K562 (cell line): Measurements from ENCODE around the gene APOBEC3F. TPM values are rescaled to one million over a fixed set of nuclear protein-coding genes. Genes with fewer than 3 reads are reported as not detected.
"Not testable (repeated sequence)": the region's sequence is repeated elsewhere in the genome, so short reads cannot be mapped to it uniquely, and the experiment has no call there.

Experiments
- CBFA2T3 ChIP-seq: fragments of 450-650 bp; IDR thresholded peaks from 2 replicates; pipeline ENCODE4 v1.6.1; 2017
- KDM5B ChIP-seq: fragments of 200-600 bp; sonication (generic); IDR thresholded peaks from 2 replicates; pipeline ENCODE4 v1.6.1; 2012; ENCODE audit warnings: low read depth, mild to moderate bottlenecking, moderate library complexity, low read length, control low read depth, inconsistent platforms; ENCODE audit not compliant: insufficient replicate concordance
- NR2C2 ChIP-seq, 2 experiments: fragments of 200-800 bp in 1 of 2; sonication (Bioruptor generic) in 1 of 2; sonication (generic) in 1 of 2; formaldehyde crosslinking in 1 of 2; IDR thresholded peaks; 2 replicates each; pipeline versions ENCODE4 v1.6.1 to v1.8.0; 2016 to 2022; ENCODE audit warnings: mild to moderate bottlenecking in 1 of 2, missing compliant biosample characterization in 1 of 2, missing genetic modification characterization in 1 of 2, missing genetic modification reagents in 1 of 2
- NRF1 ChIP-seq, 2 experiments: fragments of 450-650 bp; IDR thresholded peaks in 1 of 2; conservative IDR thresholded peaks in 1 of 2; 2 replicates each; pipeline ENCODE4 v1.6.1; 2014; ENCODE audit warnings: mild to moderate bottlenecking in 2 of 2
- POLR2A ChIP-seq: fragments of 450-650 bp; conservative IDR thresholded peaks from 2 replicates; pipeline ENCODE4 v1.6.1; 2016
- POLR2G ChIP-seq: fragments of 200-400 bp; formaldehyde crosslinking; IDR thresholded peaks from 2 replicates; pipeline ENCODE4 v1.6.1; 2017; ENCODE audit warnings: low read depth, mild to moderate bottlenecking, antibody characterized with exemption, low read length, moderate library complexity
- RBFOX2 ChIP-seq: fragments of 200-400 bp; formaldehyde crosslinking; IDR thresholded peaks from 2 replicates; pipeline ENCODE4 v1.6.1; 2017; ENCODE audit warnings: low read depth, mild to moderate bottlenecking, low read length, moderate library complexity
- RCOR1 ChIP-seq, 2 experiments: IDR thresholded peaks; 2 replicates each; pipeline ENCODE4 v1.6.1; 2012; ENCODE audit warnings: low read depth in 2 of 2, low read length in 2 of 2, borderline replicate concordance in 1 of 2, improper control_type of control experiment in 1 of 2
- TOE1 ChIP-seq, 2 experiments: fragments of 450-650 bp in 1 of 2; sonication (generic) in 1 of 2; formaldehyde crosslinking in 1 of 2; IDR thresholded peaks; 2 replicates each; pipeline versions ENCODE4 v1.7.1 to v1.8.0; 2016 to 2022; ENCODE audit warnings: borderline replicate concordance in 2 of 2, mild to moderate bottlenecking in 2 of 2, antibody characterized with exemption in 1 of 2, inconsistent platforms in 1 of 2, low read depth in 1 of 2, missing genetic modification reagents in 1 of 2, moderate library complexity in 1 of 2
- ZNF407 ChIP-seq: fragments of 450-650 bp; IDR thresholded peaks from 2 replicates; pipeline ENCODE4 v1.6.1; 2016; ENCODE audit warnings: low read depth
- polyA plus RNA-seq, 8 experiments: library from polyadenylated mRNA; depleted of rRNA in 4 of 8; stranded (reverse) in 5 of 8; unstranded in 3 of 8; fragments of >200 nt; fragmentation: Nextera tagmentation in 2 of 8; fragmentation: Illumina TruSeq in 1 of 8; extraction: Ambion mirVana in 2 of 8; extraction: Trizol in 1 of 8; gene quantifications; 2 replicates each; pipeline versions ENCODE4 v1.2.1 to v1.2.3, GENCODE V29; 2011 to 2014; ENCODE audit warnings: inconsistent platforms in 1 of 8, missing spikeins in 1 of 8
- total RNA-seq, 7 experiments: library from RNA; depleted of rRNA in 6 of 7; stranded (reverse); fragments of >200 nt in 6 of 7; fragmentation: Illumina TruSeq in 2 of 7; extraction: Trizol in 2 of 7; gene quantifications; 2 replicates each; pipeline versions ENCODE4 v1.2.1 to v1.2.3, GENCODE V29; 2011 to 2021; ENCODE audit warnings: low replicate concordance in 1 of 7
- TF ChIP-seq, protein P1 (sequence below): fragments of 200-800 bp; sonication (Bioruptor generic); IDR thresholded peaks from 2 replicates; pipeline ENCODE4 v1.6.1; 2017; ENCODE audit warnings: missing genetic modification characterization, missing compliant biosample characterization

Gene APOBEC3F
- total and polyA plus RNA-seq, 9 of the 15 experiments (the other 6 are each of a cell fraction or from before 2014, with no cell fraction given) = 1.1 to 3.3 (median 1.9) TPM

GRCh38 chr22:39040538-39041296 is at the start of gene APOBEC3F (continued):
- TF ChIP-seq ZNF407 (peak; percentile 59; the same call in 1 of the 2 replicates), CBFA2T3 (0 out of 2 replicates have a peak, but pooled peaks have one; percentile 8), POLR2G (peak; percentile 74), RBFOX2 (peak; percentile 48), RCOR1 (IDR thresholded peaks at IDR 0.05; ENCODE audit: borderline replicate concordance in 1 of 2, low read depth in 2 of 2, low read length in 2 of 2) (0 out of 4 replicates have a peak, but pooled peaks of 1 of the 2 experiments have one; percentile 9), TOE1 (IDR thresholded peaks at IDR 0.05; ENCODE audit: borderline replicate concordance) (0 out of 2 replicates have a peak, but pooled peaks have one; percentile 24), NR2C2 (tag; IDR thresholded peaks at IDR 0.05) (0 out of 2 replicates have a peak, but pooled peaks have one; percentile 30), NRF1 (conservative IDR thresholded peaks at IDR 0.05 in 1 of 2, IDR thresholded peaks at IDR 0.05 in 1 of 2) (peak; percentile 69 to 74), POLR2A (peak; percentile 54; the same call in 1 of the 2 replicates), KDM5B (peak; percentile 69)
- TF ChIP-seq, protein P1, sequence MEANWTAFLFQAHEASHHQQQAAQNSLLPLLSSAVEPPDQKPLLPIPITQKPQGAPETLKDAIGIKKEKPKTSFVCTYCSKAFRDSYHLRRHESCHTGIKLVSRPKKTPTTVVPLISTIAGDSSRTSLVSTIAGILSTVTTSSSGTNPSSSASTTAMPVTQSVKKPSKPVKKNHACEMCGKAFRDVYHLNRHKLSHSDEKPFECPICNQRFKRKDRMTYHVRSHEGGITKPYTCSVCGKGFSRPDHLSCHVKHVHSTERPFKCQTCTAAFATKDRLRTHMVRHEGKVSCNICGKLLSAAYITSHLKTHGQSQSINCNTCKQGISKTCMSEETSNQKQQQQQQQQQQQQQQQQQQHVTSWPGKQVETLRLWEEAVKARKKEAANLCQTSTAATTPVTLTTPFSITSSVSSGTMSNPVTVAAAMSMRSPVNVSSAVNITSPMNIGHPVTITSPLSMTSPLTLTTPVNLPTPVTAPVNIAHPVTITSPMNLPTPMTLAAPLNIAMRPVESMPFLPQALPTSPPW (CRISPR knock-in tag) = peak; percentile 23; the same call in 1 of the 2 replicates
- TF ChIP-seq TOE1 (CRISPR knock-in tag; IDR thresholded peaks at IDR 0.05; ENCODE audit: borderline replicate concordance, low read depth); NR2C2 (CRISPR knock-in tag; IDR thresholded peaks at IDR 0.05): not testable (repeated sequence)
